HG03378 (cell line): Measurements from ENCODE around the gene GLOD5.

Experiments
- ATAC-seq: cut with Tn5 transposase; IDR thresholded peaks from one replicate; pipeline ENCODE4 v1.9.1; 2021; ENCODE audit warnings: mild to moderate bottlenecking, moderate library complexity; ENCODE audit not compliant: unreplicated experiment

GLOD5 gene

GRCh38 chrX:48761674-48762471 is at the start of gene GLOD5:
GLOD5 (plus strand) TSS chrX:48761747; CDS start chrX:48761791, 44 bp downstream.
- no peak for ATAC-seq

DNA sequence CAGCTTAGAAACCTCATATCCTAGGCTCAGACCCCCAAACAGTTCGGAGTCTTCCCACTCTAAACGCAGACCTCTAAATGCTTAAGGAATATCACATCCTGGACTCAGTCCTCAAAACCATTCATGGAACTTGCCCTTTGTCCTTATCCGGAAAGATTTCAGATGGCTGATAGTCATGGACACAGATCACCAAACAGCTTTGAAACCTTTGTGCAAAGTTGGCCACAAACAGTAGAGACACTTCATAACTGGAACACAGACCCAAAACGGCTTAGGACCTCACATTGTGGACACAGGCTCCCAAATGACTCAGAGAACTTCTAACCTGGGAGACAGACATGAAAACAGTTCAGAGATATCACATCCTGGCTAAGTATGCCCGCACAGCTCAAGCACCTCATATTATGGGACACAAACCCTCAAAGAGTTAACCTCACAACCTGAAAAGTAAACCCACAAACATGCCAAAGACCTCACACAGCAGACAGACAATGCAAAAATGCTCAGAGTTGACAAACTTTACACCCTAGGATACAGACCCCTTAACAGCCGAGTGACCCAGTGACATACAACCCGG is 49.5 kb upstream of the GLOD5 start:
- ATAC-seq, result no peak

GRCh38 chrX:48713847-48714246 is 47.7 kb upstream of the GLOD5 start:
- no peak for ATAC-seq

DNA sequence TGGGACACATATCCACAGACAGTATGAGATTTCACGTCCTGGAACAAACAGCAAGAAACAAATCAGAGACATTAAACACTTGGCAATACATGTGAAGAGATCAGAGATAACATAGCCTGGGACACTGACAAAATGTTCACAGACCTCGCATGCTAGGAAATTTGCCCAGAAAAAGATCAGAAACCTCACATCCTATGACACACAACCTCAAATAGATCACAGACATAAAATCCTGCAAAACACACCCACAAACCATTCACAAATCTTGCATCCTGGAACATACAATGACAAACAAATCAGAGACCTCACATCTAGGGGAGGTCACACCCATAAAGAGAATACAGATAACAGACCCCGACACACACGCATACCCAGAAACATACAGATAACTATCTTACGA is 47.0 kb upstream of the GLOD5 start:
- no peak for ATAC-seq

- no peak for ATAC-seq
These were observed 46.5 kb upstream of the GLOD5 start for GRCh38 chrX:48715072-48715471.

- no peak for ATAC-seq
These were observed 45.6 kb upstream of the GLOD5 start for GRCh38 chrX:48715876-48716502.

DNA sequence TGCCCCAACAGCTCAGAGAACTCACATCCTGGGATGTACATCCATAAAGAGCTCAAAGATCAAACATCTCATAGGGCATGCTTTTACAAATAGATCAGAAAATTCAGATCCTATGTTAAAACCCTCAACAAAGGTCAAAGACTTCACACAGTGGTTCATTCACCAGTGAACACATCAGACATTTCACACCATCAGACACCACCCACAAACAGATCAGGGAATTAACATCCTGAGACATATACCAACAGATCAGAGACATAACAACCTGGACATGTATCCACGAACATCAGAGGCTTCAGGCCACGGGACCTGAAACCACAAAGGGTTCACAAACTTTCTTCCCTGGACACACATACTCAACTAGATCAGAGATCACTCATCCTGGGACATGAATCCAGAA is 41.6 kb upstream of the GLOD5 start:
- ATAC-seq, result no peak

DNA sequence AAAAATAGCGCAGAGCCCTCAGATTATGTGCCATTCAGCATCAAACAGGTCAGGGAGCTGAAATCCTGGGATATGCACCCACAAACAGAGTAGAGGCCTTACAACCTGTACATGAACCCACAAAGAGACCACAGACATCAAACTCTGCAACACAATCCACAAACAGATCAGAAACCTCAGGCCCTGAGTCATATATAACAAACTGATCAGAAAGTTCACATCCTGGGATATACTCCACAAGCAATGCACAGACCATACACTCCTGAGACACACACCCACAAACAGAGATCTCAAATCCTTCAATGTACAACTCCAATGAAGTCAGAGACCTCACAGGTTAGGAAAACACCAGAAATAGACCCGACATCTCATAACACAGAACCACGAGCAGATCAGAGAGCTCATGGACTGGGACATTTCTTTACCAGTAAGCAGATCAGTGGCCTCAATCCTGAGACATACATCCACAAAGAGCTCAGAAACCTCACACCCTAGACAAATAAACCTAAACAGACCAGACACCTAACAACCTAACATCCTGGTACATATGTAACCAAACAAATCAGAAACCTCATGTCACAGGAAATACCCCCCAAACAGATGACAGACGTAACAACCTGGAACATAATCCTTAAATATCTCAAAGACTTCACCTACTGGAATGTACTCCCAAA is 40.8 kb upstream of the GLOD5 start:
- ATAC-seq, result no peak

GRCh38 chrX:48721916-48722315 is 39.6 kb upstream of the GLOD5 start:
- ATAC-seq, result no peak

GRCh38 chrX:48726596-48726995 is 35.0 kb upstream of the GLOD5 start:
- no peak for ATAC-seq

DNA sequence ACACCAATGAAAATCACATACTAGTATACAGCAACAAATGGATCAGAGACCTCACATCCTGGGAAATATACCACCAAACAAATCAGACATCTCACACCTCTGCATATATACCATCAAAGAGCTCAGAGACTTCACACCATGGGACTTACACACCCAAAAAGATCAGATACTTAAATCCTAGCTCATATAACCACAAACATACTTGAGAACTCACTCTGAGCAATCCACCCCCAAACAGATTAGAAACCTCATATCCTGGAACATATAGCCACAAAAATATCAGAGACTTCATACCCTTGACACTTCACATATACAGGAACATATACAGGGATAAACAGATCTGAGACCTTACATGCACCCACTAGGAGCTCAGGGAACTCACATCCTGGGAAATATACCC is 32.9 kb upstream of the GLOD5 start:
- ATAC-seq, result no peak

DNA sequence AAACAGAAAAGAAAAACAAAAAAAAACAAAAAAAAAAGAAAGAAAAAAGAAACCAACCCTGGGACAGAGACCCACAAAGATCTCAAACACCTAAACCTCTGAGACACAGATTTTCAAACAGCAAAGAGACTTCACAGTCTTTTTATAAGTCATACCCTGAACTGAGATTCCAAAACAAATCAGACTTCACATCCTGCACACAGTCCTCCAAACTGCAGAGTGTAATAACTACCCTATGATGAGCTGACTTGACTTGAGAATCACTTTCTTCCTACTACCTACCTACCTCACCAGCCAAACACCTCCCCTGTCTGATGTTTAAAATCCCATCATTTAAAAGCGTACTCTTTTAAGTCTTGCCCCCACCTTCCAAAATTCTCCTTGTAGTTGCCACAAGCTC is 25.2 kb upstream of the GLOD5 start:
- no peak for ATAC-seq

- ATAC-seq, result no peak
These were observed 24.7 kb upstream of the GLOD5 start for GRCh38 chrX:48736878-48737212.

DNA sequence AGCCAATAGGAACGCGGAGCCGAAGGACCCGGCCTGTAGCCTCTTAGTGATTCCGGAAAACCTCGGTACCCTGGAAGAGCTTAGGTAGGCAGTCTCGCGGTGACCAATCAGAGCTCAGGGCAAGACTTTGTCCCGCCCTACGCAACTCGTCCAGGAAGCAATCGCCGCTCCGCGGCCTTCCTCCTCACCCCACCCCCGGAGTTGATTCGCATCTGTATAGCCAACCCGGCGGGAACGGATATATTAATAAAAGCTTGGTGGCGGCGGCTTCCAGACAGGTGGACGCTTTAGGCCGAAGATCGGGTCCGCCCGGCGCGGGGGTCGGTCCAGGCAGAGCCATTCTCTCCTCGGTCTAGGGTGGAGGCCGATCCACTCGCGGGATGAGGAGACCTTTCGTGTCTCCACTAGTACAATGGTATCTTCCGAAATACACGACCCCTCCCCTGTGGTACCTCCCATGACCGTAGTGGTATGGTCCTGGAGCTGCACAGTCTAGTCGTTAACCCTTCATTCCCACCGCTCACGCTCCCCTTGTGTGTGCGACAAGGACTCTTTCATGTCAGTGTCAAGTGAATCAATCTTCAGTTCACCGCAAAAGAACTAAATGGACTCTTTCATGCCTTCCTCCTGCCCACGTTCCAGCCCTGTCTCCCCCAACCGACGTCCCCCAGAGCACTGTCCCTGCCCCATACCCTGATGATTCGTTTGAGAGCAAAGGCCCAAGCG is 24.2 kb upstream of the GLOD5 start:
- peak; percentile 95 for ATAC-seq

DNA sequence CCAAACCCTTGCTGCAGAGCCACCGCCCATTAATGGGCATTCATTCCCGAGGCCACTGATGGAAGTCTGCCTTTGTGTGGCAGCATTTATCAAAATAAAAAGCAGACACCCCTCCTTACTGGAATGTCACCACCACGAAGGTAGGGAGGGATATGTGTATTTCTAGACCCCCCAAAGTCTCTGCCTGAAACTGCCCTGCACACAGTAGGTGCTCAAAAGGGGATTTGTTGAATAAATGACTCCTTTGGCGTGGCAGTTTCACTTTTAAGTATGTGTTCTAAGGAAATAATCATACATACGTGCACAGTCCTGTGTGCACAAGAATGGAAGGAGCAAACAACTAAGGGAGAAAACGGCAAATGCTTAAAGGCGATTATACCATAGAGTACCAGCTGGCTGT is 23.6 kb upstream of the GLOD5 start:
- ATAC-seq, result no peak

DNA sequence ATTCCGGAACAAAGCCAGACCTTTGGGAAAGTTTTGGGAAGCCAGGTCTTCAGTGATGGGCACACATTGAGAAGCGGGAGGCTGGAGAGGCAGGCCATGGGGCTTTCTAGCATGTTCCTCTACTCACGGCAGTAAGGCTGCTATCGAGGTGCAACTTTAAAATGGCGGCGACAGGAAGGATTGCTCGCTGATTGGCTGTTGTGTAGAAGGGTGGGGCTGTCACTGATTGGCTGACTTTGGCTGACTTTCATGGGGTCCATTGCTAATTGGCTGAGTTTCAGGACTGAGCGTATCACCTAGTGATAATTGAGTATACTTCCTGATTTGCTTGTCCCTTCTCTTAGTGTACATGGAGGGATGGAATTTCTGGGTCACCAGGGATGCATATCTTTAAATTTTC is 19.7 kb upstream of the GLOD5 start:
- ATAC-seq, result no peak

GRCh38 chrX:48745222-48745621 is 16.3 kb upstream of the GLOD5 start:
- no peak for ATAC-seq

DNA sequence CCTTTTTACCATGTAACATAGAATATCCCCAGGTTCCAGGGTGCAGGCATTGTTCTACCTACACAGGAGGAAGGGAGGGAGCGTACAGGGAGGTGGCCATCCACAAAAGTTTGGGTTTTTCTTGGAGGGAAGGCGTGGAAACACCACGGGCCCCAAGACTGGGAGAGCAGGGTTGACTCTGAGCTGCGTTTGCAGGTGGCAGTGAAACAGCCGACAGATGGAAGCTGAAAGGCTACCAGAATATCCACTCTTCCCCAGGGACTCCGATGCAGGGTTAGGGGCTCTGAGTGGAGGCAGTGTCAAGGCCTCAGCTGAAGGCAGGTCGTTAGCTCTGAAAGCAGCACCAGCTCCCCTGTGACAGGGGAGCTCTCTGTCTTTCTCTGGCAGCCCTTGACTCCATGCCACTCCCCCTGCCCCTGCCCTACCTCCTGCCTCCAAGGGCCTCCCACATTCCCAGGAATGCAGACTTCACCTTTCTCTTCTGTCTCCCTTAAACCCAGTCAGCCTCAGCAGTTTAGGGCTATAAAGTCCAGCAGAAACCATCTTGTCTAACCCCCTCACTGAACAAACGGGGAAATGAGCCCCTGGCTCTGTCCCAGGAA is 14.0 kb upstream of the GLOD5 start:
- ATAC-seq, result no peak

DNA sequence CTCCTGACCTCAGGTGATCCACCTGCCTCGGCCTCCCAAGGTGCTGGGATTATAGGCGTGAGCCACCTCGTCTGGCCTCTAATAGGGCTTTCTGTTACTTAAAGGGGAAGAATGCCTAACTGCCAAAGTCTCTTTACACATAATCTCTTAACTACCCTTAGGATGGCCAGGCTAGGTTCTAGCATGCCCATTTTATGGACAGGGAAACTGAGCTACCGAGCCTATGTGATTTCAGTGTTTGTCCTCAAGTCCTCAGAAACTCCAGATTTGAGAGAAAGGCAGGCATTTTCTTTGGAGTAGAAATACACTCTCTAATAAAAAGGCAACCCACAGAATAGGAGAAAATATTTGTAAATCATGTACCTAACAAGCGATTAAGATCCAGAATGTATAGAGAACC is 12.4 kb upstream of the GLOD5 start:
- no peak for ATAC-seq

DNA sequence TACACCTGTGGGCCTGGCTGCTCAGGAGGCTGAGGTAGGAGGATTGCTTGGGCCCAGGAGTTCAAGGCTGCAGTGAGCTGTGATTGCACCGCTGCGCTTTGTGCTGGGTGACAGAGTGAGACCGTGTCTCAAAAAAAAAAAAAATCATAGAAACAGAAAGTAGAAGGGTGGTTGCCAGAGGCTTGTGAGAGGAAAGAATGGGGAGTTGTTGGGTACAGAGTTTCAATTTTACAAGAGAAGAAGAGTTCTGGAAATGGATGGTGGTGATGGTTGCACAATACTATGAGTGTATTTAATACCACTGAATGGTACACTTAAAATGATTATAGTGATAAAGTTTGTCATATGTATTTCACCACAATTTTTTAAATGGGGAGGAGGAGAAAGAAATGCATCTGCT is 10.2 kb upstream of the GLOD5 start:
- no peak for ATAC-seq

DNA sequence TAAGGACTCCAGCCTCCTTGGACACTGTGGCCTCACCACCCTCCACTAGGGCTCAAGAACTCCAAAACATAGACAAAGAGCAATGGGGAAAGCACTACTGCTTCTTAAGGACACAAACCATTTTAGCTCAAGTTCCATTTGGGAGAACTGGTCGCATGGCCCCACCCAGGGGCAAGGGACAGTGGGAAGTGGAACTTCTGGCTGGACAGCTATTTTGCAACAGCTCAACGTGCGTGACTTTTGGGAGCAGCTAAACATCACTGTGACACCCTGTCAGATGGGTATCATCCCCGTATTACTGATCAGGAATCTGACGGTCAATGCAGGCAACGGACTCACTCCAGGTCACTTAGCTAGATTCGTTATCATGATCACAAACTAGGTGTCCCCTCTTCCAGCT is 9.0 kb upstream of the GLOD5 start:
- ATAC-seq, result no peak
